Stimulated activated CD8-positive, alpha-beta memory T cell treated with anti-CD3 and anti-CD28 coated beads, Interleukin-2, amount 100 ng/mL, for 1 hour (primary cell): ENCODE results near the gene LY6G5B.

Source experiments
- DNase-seq, 2 donors: peaks; one replicate each; pipeline ENCODE4 v3.0.0-alpha.2; 2020; ENCODE audit warnings: low read depth in 2 of 2

The LY6G5B gene

GRCh38 chr6:31640612-31641011, 29.2 kb upstream of the LY6G5B start:
- no peak for DNase-seq

- no peak for DNase-seq
These were observed 28.4 kb upstream of the LY6G5B start for GRCh38 chr6:31641370-31641769.

- DNase-seq: no peak
These were observed 26.8 kb upstream of the LY6G5B start for GRCh38 chr6:31642798-31643570.

DNA sequence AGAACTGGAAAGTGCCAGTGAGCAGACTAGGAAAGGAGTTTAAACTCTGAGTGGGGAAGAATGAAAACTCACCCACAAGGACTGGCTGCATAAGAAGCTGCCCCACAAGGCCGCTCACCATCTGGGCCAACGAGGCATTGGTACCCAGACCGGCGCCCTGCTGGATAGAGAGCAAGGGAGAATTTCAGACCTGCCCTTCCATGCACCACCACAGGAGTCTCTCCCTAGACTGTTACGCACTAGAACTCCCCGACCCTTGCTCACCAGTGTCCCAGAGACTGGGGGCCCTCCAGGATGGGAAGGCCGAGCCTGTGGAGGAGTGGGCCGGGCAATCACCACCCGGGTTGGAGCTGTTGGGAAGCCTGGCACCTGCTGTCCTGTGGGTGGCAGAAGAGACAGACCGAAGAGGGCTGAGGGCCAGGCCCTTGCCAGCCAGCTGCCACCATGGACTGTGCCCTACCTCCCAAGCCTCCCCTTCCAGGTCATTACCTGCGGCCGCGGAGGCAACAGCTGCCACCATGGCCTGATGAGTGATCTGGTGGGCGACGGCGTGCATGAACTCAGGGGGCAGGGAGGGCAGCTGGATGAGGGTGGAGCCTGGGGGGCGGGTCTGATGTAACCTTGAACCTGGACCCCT, 25.8 kb upstream of the LY6G5B start:
- DNase-seq: no peak

DNA sequence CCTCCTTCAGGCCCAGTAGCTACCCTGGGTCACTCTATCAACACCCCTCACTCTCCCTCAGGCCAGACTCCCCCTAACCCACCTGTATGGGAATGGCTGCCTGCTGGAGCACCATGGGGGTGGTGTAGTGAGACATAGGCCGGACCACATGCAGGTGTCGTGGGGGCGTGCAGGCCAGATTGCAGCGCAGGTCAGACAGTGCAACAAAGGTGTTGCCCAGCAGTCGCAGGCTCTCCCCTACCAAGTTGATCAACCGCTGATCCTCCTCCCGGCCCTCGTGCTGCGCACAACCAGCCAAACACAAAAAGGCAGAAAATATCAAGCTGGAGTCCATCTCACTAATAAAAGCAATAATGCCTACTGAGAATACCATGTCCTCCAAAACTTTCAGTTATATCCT, 24.5 kb upstream of the LY6G5B start:
- no peak for DNase-seq

DNA sequence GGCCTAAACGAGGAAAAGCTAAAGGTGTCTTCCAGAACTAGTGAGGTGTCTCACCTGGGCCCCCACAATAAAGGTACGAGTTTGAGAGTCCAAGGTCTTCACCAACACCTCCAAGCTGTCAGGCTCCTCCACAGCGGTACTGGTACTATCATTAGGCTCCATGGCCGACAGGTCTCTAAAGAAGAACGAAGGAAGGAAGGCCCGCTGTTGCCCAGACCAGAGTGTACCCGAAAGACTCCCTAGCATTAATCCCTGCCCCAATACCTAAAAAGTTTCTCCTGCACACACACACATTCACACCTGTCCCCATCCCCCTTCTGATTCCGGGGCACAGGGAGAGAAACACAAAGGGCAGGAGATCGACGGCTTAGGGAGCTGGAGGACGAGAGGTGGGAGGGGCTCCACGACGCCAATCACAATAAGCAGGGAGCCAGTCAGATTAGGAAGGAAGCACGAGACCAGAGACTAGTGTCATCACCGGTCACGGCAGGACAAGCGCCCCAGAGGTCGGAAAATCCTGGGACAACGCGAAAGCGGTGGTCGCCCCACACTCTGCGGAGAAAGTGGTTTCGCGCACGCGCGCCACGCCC, 18.1 kb upstream of the LY6G5B start:
- DNase-seq: no peak

- DNase-seq: peak in 1 of 2 donors; percentile 73
These were observed 16.7 kb upstream of the LY6G5B start for GRCh38 chr6:31652925-31653724.

- no peak for DNase-seq
These were observed 15.0 kb upstream of the LY6G5B start for GRCh38 chr6:31654574-31655348.

GRCh38 chr6:31655349-31656237, 14.2 kb upstream of the LY6G5B start, which contains the start of gene APOM:
Gene APOM, plus strand, starts transcription at chr6:31655894. Its CDS starts 73 bp downstream, at chr6:31655967.
- no peak for DNase-seq

- DNase-seq: no peak
These were observed 12.2 kb upstream of the LY6G5B start for GRCh38 chr6:31657406-31658157.

- DNase-seq: no peak
These were observed 11.6 kb upstream of the LY6G5B start for GRCh38 chr6:31658158-31658688.

DNA sequence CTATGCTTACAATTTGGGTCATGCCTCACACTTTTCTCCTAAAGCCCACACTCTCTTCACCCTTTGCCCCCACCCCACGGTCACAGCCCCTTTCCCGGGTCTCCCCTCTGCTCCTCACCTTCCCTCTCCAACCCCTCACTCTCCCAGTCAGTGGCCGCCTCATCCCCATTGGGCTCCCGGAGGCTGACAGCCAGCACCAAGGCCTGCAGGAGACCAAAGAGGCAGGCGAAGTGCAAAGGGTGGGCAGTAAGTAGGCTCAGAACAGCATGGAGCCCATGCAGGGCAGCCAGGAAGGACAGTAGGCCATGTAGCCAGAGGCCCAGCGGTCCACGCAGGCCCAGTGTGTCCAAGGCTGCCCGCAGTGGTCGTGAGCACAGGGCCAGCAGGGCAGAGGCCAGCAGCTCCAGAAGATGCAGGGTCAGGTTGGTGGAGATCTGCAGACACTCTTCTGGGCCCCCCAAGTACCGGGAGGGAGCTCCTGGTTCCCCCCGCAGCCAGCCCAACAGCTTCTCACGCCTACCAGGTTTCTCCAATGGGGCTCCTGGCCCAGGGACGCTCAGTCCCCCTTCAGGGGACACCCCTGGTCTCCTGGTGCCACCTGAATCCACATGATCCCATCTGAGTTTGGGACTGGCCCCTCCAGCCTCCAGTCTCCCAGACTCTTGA, 10.7 kb upstream of the LY6G5B start:
- DNase-seq: no peak

- DNase-seq: no peak
These were observed 10.0 kb upstream of the LY6G5B start for GRCh38 chr6:31659649-31660380.

- DNase-seq: peak; percentile 58 to 64
These were observed 9.2 kb upstream of the LY6G5B start, which contains the start of gene C6orf47 for GRCh38 chr6:31660381-31661261. Gene C6orf47, minus strand, starts transcription at chr6:31660778. Its CDS starts 831 bp downstream, at chr6:31659947.

DNA sequence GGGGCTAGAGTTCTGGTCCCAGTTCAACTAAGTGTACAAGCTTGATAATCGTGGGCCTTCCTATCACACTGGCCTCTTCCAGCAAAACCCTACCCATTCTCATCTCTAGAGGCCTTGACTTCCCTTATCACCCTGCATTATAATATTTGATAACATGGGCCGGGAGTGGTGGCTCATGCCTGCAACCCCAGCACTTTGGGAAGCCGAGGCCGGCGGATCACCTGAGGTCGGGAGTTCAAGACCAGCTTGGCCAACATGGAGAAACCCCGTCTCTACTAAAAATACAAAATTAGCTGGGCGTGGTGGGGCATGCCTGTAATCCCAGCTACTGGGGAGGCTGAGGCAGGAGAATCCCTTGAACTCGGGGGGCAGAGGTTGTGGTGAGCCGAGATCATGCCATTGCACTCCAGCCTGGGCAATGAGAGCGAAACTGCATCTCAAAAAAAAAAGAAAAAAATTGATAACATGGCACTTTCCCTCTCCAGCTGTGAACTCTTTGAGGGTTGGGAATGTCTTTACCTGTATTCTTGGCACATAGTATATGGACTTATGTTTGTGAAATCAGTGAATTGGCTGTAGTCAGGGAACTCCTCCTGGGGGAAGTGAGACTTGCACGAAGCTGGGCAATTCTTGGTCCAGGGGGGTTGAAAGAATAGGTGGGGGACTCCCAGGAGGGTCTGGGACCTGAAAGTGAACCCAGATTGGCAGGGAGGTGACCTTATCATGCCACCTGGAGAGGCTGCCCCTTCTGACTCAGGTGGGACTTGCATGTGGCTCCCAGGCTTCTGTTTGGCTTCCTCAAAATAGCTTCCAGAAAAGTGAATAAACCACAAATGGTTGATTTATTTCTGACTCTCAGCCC, 8.3 kb upstream of the LY6G5B start:
- no peak for DNase-seq
